Neuronal stem cell (in vitro differentiated cells): ENCODE data around the gene LOXL1.

Experiments
- DNase-seq: peaks from one replicate; pipeline ENCODE4 v3.0.0-alpha.2; 2013; ENCODE audit warnings: low spot score
- H2AFZ ChIP-seq: one replicate; pipeline ENCODE4 v1.6.1; 2013; ENCODE audit warnings: mild to moderate bottlenecking, low read length, inconsistent platforms
- H2AK5ac ChIP-seq: 2 replicates; pipeline ENCODE4 v1.6.1; 2013; ENCODE audit warnings: low read depth, mild to moderate bottlenecking, inconsistent platforms, low read length, moderate library complexity, mixed read lengths
- H2BK120ac ChIP-seq: 2 replicates; pipeline ENCODE4 v1.6.1; 2013; ENCODE audit warnings: low read depth, mild to moderate bottlenecking, inconsistent platforms, low read length, moderate library complexity, mixed read lengths
- H2BK12ac ChIP-seq: one replicate; pipeline ENCODE4 v1.6.1; 2013; ENCODE audit warnings: low read length, inconsistent platforms
- H2BK15ac ChIP-seq: 2 replicates; pipeline ENCODE4 v1.6.1; 2013; ENCODE audit warnings: mild to moderate bottlenecking, low read length, inconsistent platforms, mixed read lengths
- H2BK5ac ChIP-seq: one replicate; pipeline ENCODE4 v1.6.1; 2013; ENCODE audit warnings: inconsistent platforms, mild to moderate bottlenecking, low read length, moderate library complexity
- H3K14ac ChIP-seq: one replicate; pipeline ENCODE4 v1.6.1; 2013; ENCODE audit warnings: low read length, inconsistent platforms
- H3K18ac ChIP-seq: 2 replicates; pipeline ENCODE4 v1.6.1; 2013; ENCODE audit warnings: low read length, inconsistent platforms
- H3K23ac ChIP-seq: 2 replicates; pipeline ENCODE4 v1.6.1; 2013; ENCODE audit warnings: low read depth, mild to moderate bottlenecking, mixed read lengths, low read length, inconsistent platforms; ENCODE audit not compliant: poor library complexity
- H3K27ac ChIP-seq: replicated peaks from 3 replicates; pipeline ENCODE4 v1.5.1; 2013; ENCODE audit warnings: low read length, inconsistent platforms
- H3K27me3 ChIP-seq, 3 experiments: 2 replicates each; pipeline ENCODE4 v1.6.1; 2013; ENCODE audit warnings: low read length in 3 of 3, mild to moderate bottlenecking in 2 of 3, inconsistent platforms in 1 of 3, low read depth in 1 of 3, mixed read lengths in 1 of 3, moderate library complexity in 1 of 3; ENCODE audit not compliant: control insufficient read depth in 3 of 3, insufficient read depth in 3 of 3
- H3K36me3 ChIP-seq, 2 donors: replicated peaks in 1 of 2; 2 replicates each; pipeline ENCODE4 v1.6.1; 2013; ENCODE audit warnings: low read length in 2 of 2; ENCODE audit not compliant: control insufficient read depth in 2 of 2, insufficient read depth in 2 of 2
- H3K4ac ChIP-seq: 2 replicates; pipeline ENCODE4 v1.6.1; 2013; ENCODE audit warnings: inconsistent platforms, mild to moderate bottlenecking, low read length, moderate library complexity
- H3K4me1 ChIP-seq, 2 donors: 1 replicate in 1 of 2; 2 replicates in 1 of 2; pipeline ENCODE4 v1.6.1; 2013; ENCODE audit warnings: low read length in 2 of 2, low read depth in 1 of 2; ENCODE audit not compliant: control insufficient read depth in 2 of 2, insufficient read depth in 1 of 2
- H3K4me2 ChIP-seq: one replicate; pipeline ENCODE4 v1.6.1; 2013; ENCODE audit warnings: mild to moderate bottlenecking, low read length, inconsistent platforms; ENCODE audit not compliant: insufficient read depth, poor library complexity, severe bottlenecking
- H3K4me3 ChIP-seq, 2 donors: 2 replicates each; pipeline ENCODE4 v1.5.1; 2013; ENCODE audit warnings: low read length in 2 of 2, mild to moderate bottlenecking in 2 of 2, inconsistent platforms in 1 of 2, moderate library complexity in 1 of 2
- H3K79me1 ChIP-seq: one replicate; pipeline ENCODE4 v1.6.1; 2013; ENCODE audit warnings: low read depth, mild to moderate bottlenecking, inconsistent platforms, low read length, moderate library complexity
- H3K9ac ChIP-seq: one replicate; pipeline ENCODE4 v1.6.1; 2013; ENCODE audit warnings: mild to moderate bottlenecking, low read depth, low read length, inconsistent platforms; ENCODE audit not compliant: poor library complexity
- H3K9me3 ChIP-seq, 2 donors: replicated peaks in 1 of 2; 2 replicates each; pipeline versions ENCODE3 to v1.6.1; 2013; ENCODE audit warnings: low read length in 2 of 2, mild to moderate bottlenecking in 2 of 2, inconsistent platforms in 1 of 2, low read depth in 1 of 2, mixed read lengths in 1 of 2, moderate library complexity in 1 of 2; ENCODE audit not compliant: control insufficient read depth in 2 of 2, insufficient read depth in 1 of 2
- H4K8ac ChIP-seq: one replicate; pipeline ENCODE4 v1.6.1; 2013; ENCODE audit warnings: low read depth, mild to moderate bottlenecking, inconsistent platforms, low read length, moderate library complexity
- H4K91ac ChIP-seq: one replicate; pipeline ENCODE4 v1.6.1; 2013; ENCODE audit warnings: low read length, low read depth, mild to moderate bottlenecking, inconsistent platforms; ENCODE audit not compliant: poor library complexity
- WGBS, 2 donors: extraction: QIAGEN DNeasy Blood & Tissue Kit; methylation state at CpG; one replicate each; pipeline ENCODE4 v1.1.7; 2013; ENCODE audit warnings: missing lambda C conversion rate in 2 of 2, mixed read lengths in 1 of 2; ENCODE audit not compliant: insufficient read length in 2 of 2, insufficient replicate concordance in 1 of 2; ENCODE audit errors: extremely low coverage in 2 of 2; 5-methylcytosine and 5-hydroxymethylcytosine counted together

Gene LOXL1

DNA sequence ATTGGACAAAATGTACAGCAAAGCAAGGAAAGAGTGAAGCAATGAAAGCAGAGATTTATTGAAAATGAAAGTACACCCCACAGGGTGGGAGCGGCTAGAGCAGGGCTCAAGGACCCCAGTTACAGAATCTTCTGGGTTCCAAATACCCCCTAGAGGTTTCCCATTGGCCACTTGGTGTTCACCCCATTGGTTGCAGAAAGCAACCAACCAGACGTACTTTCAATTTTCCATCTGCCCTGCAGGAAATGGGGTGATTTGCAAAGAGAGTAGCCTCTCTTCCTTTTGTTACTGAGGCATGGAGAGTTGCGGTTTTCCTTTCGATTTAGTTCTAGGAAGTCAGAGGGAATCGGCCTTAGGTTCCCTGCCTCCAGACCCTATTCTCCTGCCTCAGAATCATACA, 70.7 kb downstream of the LOXL1 start:
- H2BK5ac ChIP-seq: no peak overlapping the region
- H2AK5ac ChIP-seq: no peak overlapping the region
- peaks cover 9 to 41% of the 10 kb centered on the region in 2 donors for H3K36me3 ChIP-seq
- no peaks in the 10 kb centered on the region for H3K27me3 ChIP-seq
- no peak overlapping the region for H3K4ac ChIP-seq
- DNase-seq: no peak
- peaks cover 7 to 11% of the 10 kb centered on the region in 2 donors for H3K4me1 ChIP-seq
- no peak overlapping the region for H2BK15ac ChIP-seq
- H4K8ac ChIP-seq: no peak overlapping the region
- H3K9ac ChIP-seq: no peak overlapping the region
- H3K79me1 ChIP-seq: peaks cover 15% of the 10 kb centered on the region
- H3K27ac ChIP-seq: no peak overlapping the region
- no peak overlapping the region for H2BK120ac ChIP-seq
- WGBS, 2 donors: no CpG with 5 or more reads among the region's 5 CpGs
- no peak overlapping the region for H3K18ac ChIP-seq
- no peak overlapping the region for H2AFZ ChIP-seq
- H4K91ac ChIP-seq: no peak overlapping the region
- H3K9me3 ChIP-seq: no peaks in the 10 kb centered on the region
- no peak overlapping the region for H2BK12ac ChIP-seq
- H3K4me3 ChIP-seq: no peak overlapping the region
- no peak overlapping the region for H3K23ac ChIP-seq
- H3K14ac ChIP-seq: no peak overlapping the region
- no peak overlapping the region for H3K4me2 ChIP-seq

DNA sequence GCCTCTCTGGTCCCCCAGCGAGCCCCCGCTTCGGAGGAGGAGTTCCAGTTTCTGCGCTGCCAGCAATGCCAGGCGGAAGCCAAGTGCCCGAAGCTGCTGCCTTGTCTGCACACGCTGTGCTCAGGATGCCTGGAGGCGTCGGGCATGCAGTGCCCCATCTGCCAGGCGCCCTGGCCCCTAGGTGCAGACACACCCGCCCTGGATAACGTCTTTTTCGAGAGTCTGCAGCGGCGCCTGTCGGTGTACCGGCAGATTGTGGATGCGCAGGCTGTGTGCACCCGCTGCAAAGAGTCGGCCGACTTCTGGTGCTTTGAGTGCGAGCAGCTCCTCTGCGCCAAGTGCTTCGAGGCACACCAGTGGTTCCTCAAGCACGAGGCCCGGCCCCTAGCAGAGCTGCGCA, 71.7 kb downstream of the LOXL1 start:
- Histone ChIP-seq H3K4me1 (peaks cover 5 to 6% of the 10 kb centered on the region in 2 donors), H4K8ac (peak overlapping the region; percentile 48), H3K14ac (no peak overlapping the region), H3K4ac (peak overlapping the region; percentile 76), H2AK5ac (no peak overlapping the region), H3K79me1 (peaks cover 15% of the 10 kb centered on the region), H3K36me3 (peaks cover 9 to 47% of the 10 kb centered on the region in 2 donors), H2AFZ (no peak overlapping the region), H3K27me3 (no peaks in the 10 kb centered on the region), H3K9me3 (no peaks in the 10 kb centered on the region), H2BK15ac (no peak overlapping the region), H3K27ac (no peak overlapping the region), H2BK120ac (no peak overlapping the region), H3K4me2 (no peak overlapping the region), H3K18ac (no peak overlapping the region), H2BK5ac (no peak overlapping the region), H4K91ac (no peak overlapping the region), H2BK12ac (no peak overlapping the region), H3K23ac (no peak overlapping the region), H3K9ac (no peak overlapping the region), H3K4me3 (no peak overlapping the region)
- no peak for DNase-seq
- no CpG with 5 or more reads among the region's 27 CpGs for WGBS, 2 donors
